OCI-LY1 (cell line): ENCODE results near the gene ADAMTSL2.

Source experiments
- H2AFZ ChIP-seq: fragments of 200-600 bp; sonication (generic), shearing (Covaris generic); 2 replicates; pipeline ENCODE4 v1.6.0; 2014; ENCODE audit warnings: antibody characterized with exemption, mild to moderate bottlenecking, low read length
- H3F3A ChIP-seq: fragments of 200-600 bp; sonication (generic), shearing (Covaris generic); 2 replicates; pipeline ENCODE4 v1.6.0; 2014; ENCODE audit warnings: mild to moderate bottlenecking, antibody characterized with exemption, low read length, moderate library complexity; ENCODE audit not compliant: insufficient read depth
- H3K27ac ChIP-seq: fragments of 200-600 bp; sonication (generic); 2 replicates; pipeline ENCODE4 v1.5.1; 2014; ENCODE audit warnings: low read length, mixed run types, mild to moderate bottlenecking, low read depth; ENCODE audit not compliant: poor library complexity, severe bottlenecking
- H3K27me3 ChIP-seq: fragments of 200-600 bp; sonication (generic); 2 replicates; pipeline ENCODE4 v1.6.0; 2014; ENCODE audit warnings: antibody characterized with exemption, mild to moderate bottlenecking, low read length, moderate library complexity; ENCODE audit not compliant: insufficient read depth
- H3K36me3 ChIP-seq: fragments of 200-600 bp; sonication (generic); 2 replicates; pipeline ENCODE4 v1.6.1; 2014; ENCODE audit warnings: mild to moderate bottlenecking, antibody characterized with exemption, low read length, moderate library complexity, mixed read lengths; ENCODE audit not compliant: insufficient read depth
- H3K4me1 ChIP-seq: fragments of 200-600 bp; sonication (generic); 2 replicates; pipeline ENCODE4 v1.5.1; 2014; ENCODE audit warnings: mild to moderate bottlenecking, low read length, moderate library complexity; ENCODE audit not compliant: insufficient read depth, severe bottlenecking
- H3K4me2 ChIP-seq: fragments of 200-600 bp; sonication (generic), shearing (Covaris generic); 2 replicates; pipeline ENCODE4 v1.6.1; 2014; ENCODE audit warnings: low read length
- H3K4me3 ChIP-seq: fragments of 200-600 bp; sonication (generic); 2 replicates; pipeline ENCODE4 v1.5.1; 2014; ENCODE audit warnings: low read length, low read depth, mild to moderate bottlenecking, mixed read lengths; ENCODE audit not compliant: poor library complexity, severe bottlenecking
- H3K79me2 ChIP-seq: fragments of 200-600 bp; shearing (Covaris generic); 2 replicates; pipeline ENCODE4 v1.6.1; 2016; ENCODE audit warnings: mixed run types, low read length, mixed read lengths; ENCODE audit not compliant: insufficient read depth
- H3K9ac ChIP-seq: fragments of 200-600 bp; sonication (generic), shearing (Covaris generic); 2 replicates; pipeline ENCODE4 v1.6.1; 2014; ENCODE audit warnings: mild to moderate bottlenecking, low read length, mixed read lengths
- H3K9me2 ChIP-seq: fragments of 200-600 bp; sonication (generic), shearing (Covaris generic); 2 replicates; pipeline ENCODE4 v1.6.1; 2014; ENCODE audit warnings: low read depth, mild to moderate bottlenecking, low read length, mixed read lengths
- H3K9me3 ChIP-seq: fragments of 200-600 bp; shearing (Covaris generic); 2 replicates; pipeline ENCODE4 v1.6.1; 2014; ENCODE audit warnings: low read length, mixed read lengths
- H4K20me1 ChIP-seq: fragments of 200-600 bp; sonication (generic), shearing (Covaris generic); 2 replicates; pipeline ENCODE4 v1.6.0; 2016; ENCODE audit warnings: mild to moderate bottlenecking, low read length; ENCODE audit not compliant: insufficient read depth
- EZH2 ChIP-seq: fragments of 200-600 bp; sonication (generic), shearing (Covaris generic); IDR thresholded peaks from 2 replicates; pipeline ENCODE4 v1.8.0; 2017; ENCODE audit warnings: borderline replicate concordance, mixed run types, mild to moderate bottlenecking, antibody characterized with exemption, low read length, moderate library complexity, mixed read lengths
- TF ChIP-seq, protein P1 (sequence below): fragments of 200-600 bp; sonication (generic), shearing (Covaris generic); IDR thresholded peaks from 2 replicates; pipeline ENCODE4 v1.5.1; 2017; ENCODE audit warnings: mild to moderate bottlenecking, antibody characterized with exemption, low read length, moderate library complexity, mixed read lengths

Gene ADAMTSL2

DNA sequence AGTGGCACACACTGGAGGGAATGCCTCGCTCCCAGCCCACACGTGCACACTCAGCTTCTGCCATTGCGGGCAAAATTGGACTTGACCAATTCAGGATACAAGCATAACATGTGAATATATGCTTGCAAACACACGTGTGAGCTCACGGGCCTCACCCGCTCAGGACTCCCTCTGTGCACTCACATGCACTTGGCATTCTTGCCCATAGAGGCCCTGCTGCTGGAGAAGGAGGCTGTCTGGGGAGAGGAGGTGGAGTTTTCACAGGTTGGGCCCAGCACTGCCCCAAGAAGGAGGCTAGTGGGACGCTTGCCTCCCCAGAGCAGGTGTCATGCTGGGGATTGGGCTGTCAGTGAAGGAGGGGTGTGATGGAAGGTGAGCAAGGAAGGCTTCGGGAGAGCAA lies 11.4 kb upstream of the ADAMTSL2 start:
- no peak overlapping the region for H3K9ac ChIP-seq

DNA sequence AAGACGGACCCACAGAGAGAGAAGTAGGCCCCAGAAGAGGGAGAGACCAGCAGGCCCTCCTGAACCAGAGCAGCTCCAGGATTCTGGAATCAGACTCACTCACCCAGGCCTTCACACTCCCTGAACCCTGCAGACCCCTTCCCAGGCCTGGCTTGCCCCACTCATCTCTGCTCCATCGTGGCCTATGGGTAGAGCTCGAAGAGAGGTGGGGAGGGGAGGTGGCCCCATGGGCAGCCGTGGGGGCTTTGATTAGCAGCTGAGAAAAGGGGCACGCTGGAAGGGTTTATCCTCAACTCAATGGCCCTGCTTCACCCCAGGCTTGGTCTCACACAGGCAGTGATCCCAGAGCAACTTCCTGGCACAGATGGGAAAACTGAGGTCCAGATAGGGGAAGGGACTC lies 10.4 kb upstream of the ADAMTSL2 start:
- Histone ChIP-seq H4K20me1 (no peaks in the 10 kb centered on the region), H3K27me3 (peaks cover 28% of the 10 kb centered on the region), H3K79me2 (no peaks in the 10 kb centered on the region)

More for the DNA sequence above, 11.4 kb upstream of the ADAMTSL2 start:
- no peaks in the 10 kb centered on the region for H3F3A ChIP-seq
- H3K36me3 ChIP-seq, result no peaks in the 10 kb centered on the region
- H4K20me1 ChIP-seq, result no peaks in the 10 kb centered on the region
- peaks cover 25% of the 10 kb centered on the region for H3K27me3 ChIP-seq
- H3K4me1 ChIP-seq, result no peaks in the 10 kb centered on the region
- TF ChIP-seq, protein P1, sequence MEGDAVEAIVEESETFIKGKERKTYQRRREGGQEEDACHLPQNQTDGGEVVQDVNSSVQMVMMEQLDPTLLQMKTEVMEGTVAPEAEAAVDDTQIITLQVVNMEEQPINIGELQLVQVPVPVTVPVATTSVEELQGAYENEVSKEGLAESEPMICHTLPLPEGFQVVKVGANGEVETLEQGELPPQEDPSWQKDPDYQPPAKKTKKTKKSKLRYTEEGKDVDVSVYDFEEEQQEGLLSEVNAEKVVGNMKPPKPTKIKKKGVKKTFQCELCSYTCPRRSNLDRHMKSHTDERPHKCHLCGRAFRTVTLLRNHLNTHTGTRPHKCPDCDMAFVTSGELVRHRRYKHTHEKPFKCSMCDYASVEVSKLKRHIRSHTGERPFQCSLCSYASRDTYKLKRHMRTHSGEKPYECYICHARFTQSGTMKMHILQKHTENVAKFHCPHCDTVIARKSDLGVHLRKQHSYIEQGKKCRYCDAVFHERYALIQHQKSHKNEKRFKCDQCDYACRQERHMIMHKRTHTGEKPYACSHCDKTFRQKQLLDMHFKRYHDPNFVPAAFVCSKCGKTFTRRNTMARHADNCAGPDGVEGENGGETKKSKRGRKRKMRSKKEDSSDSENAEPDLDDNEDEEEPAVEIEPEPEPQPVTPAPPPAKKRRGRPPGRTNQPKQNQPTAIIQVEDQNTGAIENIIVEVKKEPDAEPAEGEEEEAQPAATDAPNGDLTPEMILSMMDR, result no peak
- no peak for TF ChIP-seq EZH2
- no peaks in the 10 kb centered on the region for H3K9me2 ChIP-seq
- H2AFZ ChIP-seq, result no peak overlapping the region
- H3K9me3 ChIP-seq, result no peaks in the 10 kb centered on the region
- H3K79me2 ChIP-seq, result no peaks in the 10 kb centered on the region
- H3K4me2 ChIP-seq, result no peak overlapping the region
- no peak overlapping the region for H3K27ac ChIP-seq
- no peak overlapping the region for H3K4me3 ChIP-seq

DNA sequence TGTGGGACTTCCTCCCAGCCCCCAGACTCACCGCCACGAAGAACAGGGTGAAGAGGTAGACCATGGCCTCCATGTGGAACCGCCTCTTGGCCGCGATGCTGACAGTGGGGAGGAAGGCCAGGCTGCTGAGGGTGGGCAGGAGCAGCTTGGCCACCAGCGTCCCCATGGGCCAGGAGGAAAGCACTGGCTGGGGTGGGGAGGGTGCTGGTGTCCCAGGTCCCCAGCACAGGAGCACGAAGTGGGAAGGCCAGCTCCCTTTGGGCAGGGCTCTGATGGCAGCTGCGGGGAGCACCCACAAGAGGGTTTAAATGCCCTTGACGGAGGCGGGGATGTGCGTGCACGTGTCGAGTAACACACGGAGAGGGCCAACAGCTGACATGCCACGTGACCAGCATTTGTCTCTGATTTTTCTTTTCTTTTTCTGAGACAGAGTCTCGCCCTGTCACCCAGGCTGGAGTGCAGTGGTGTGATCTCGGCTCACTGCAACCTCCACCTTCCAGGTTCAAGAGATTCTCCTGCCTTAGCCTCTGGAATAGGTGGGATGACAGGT lies 9.8 kb upstream of the ADAMTSL2 start, which contains the start of gene MYMK:
Gene MYMK (minus strand): TSS at position 281 of the 550 bp plus-strand sequence. CDS start 115 bp downstream, at position 166.
- H3K4me2 ChIP-seq, result no peak within 1 kb of the TSS
- H3K9me2 ChIP-seq, result no peaks in the 10 kb centered on the region
- H3K9me3 ChIP-seq, result no peaks in the 10 kb centered on the region

More for the DNA sequence above, 10.4 kb upstream of the ADAMTSL2 start:
- H3K4me2 ChIP-seq, result no peak overlapping the region
- no peak overlapping the region for H3K9ac ChIP-seq
- no peak overlapping the region for H2AFZ ChIP-seq
- H3K36me3 ChIP-seq, result no peaks in the 10 kb centered on the region
- H3F3A ChIP-seq, result no peaks in the 10 kb centered on the region
- no peak overlapping the region for H3K27ac ChIP-seq
- no peaks in the 10 kb centered on the region for H3K4me1 ChIP-seq
- no peak for TF ChIP-seq EZH2
- TF ChIP-seq, protein P1, result no peak
- H3K4me3 ChIP-seq, result no peak overlapping the region
- H3K9me3 ChIP-seq, result no peaks in the 10 kb centered on the region
- no peaks in the 10 kb centered on the region for H3K9me2 ChIP-seq

More for the DNA sequence above, 9.8 kb upstream of the ADAMTSL2 start, which contains the start of gene MYMK:
- Histone ChIP-seq H3K9ac (no peak within 1 kb of the TSS), H3K27me3 (peaks cover 28% of the 10 kb centered on the region), H3K27ac (no peak within 1 kb of the TSS), H3K4me1 (no peaks in the 10 kb centered on the region), H2AFZ (no peak within 1 kb of the TSS), H4K20me1 (no peaks in the 10 kb centered on the region), H3K36me3 (no peaks in the 10 kb centered on the region), H3F3A (no peaks in the 10 kb centered on the region), H3K79me2 (no peaks in the 10 kb centered on the region), H3K4me3 (no peak within 1 kb of the TSS)
- TF ChIP-seq EZH2, result no peak
- TF ChIP-seq, protein P1, result no peak
